Neuronal stem cell (in vitro differentiated cells): ENCODE data around the gene AFM.

ENCODE experiments used
- DNase-seq: peaks from one replicate; pipeline ENCODE4 v3.0.0-alpha.2; 2013; ENCODE audit warnings: low spot score
- H2AFZ ChIP-seq: one replicate; pipeline ENCODE4 v1.6.1; 2013; ENCODE audit warnings: mild to moderate bottlenecking, low read length, inconsistent platforms
- H2AK5ac ChIP-seq: 2 replicates; pipeline ENCODE4 v1.6.1; 2013; ENCODE audit warnings: low read depth, mild to moderate bottlenecking, inconsistent platforms, low read length, moderate library complexity, mixed read lengths
- H2BK120ac ChIP-seq: 2 replicates; pipeline ENCODE4 v1.6.1; 2013; ENCODE audit warnings: low read depth, mild to moderate bottlenecking, inconsistent platforms, low read length, moderate library complexity, mixed read lengths
- H2BK12ac ChIP-seq: one replicate; pipeline ENCODE4 v1.6.1; 2013; ENCODE audit warnings: low read length, inconsistent platforms
- H2BK15ac ChIP-seq: 2 replicates; pipeline ENCODE4 v1.6.1; 2013; ENCODE audit warnings: mild to moderate bottlenecking, low read length, inconsistent platforms, mixed read lengths
- H2BK5ac ChIP-seq: one replicate; pipeline ENCODE4 v1.6.1; 2013; ENCODE audit warnings: inconsistent platforms, mild to moderate bottlenecking, low read length, moderate library complexity
- H3K14ac ChIP-seq: one replicate; pipeline ENCODE4 v1.6.1; 2013; ENCODE audit warnings: low read length, inconsistent platforms
- H3K18ac ChIP-seq: 2 replicates; pipeline ENCODE4 v1.6.1; 2013; ENCODE audit warnings: low read length, inconsistent platforms
- H3K23ac ChIP-seq: 2 replicates; pipeline ENCODE4 v1.6.1; 2013; ENCODE audit warnings: low read depth, mild to moderate bottlenecking, mixed read lengths, low read length, inconsistent platforms; ENCODE audit not compliant: poor library complexity
- H3K27ac ChIP-seq: replicated peaks from 3 replicates; pipeline ENCODE4 v1.5.1; 2013; ENCODE audit warnings: low read length, inconsistent platforms
- H3K27me3 ChIP-seq, 3 experiments: 2 replicates each; pipeline ENCODE4 v1.6.1; 2013; ENCODE audit warnings: low read length in 3 of 3, mild to moderate bottlenecking in 2 of 3, inconsistent platforms in 1 of 3, low read depth in 1 of 3, mixed read lengths in 1 of 3, moderate library complexity in 1 of 3; ENCODE audit not compliant: control insufficient read depth in 3 of 3, insufficient read depth in 3 of 3
- H3K36me3 ChIP-seq, 2 donors: replicated peaks in 1 of 2; 2 replicates each; pipeline ENCODE4 v1.6.1; 2013; ENCODE audit warnings: low read length in 2 of 2; ENCODE audit not compliant: control insufficient read depth in 2 of 2, insufficient read depth in 2 of 2
- H3K4ac ChIP-seq: 2 replicates; pipeline ENCODE4 v1.6.1; 2013; ENCODE audit warnings: inconsistent platforms, mild to moderate bottlenecking, low read length, moderate library complexity
- H3K4me1 ChIP-seq, 2 donors: 1 replicate in 1 of 2; 2 replicates in 1 of 2; pipeline ENCODE4 v1.6.1; 2013; ENCODE audit warnings: low read length in 2 of 2, low read depth in 1 of 2; ENCODE audit not compliant: control insufficient read depth in 2 of 2, insufficient read depth in 1 of 2
- H3K4me2 ChIP-seq: one replicate; pipeline ENCODE4 v1.6.1; 2013; ENCODE audit warnings: mild to moderate bottlenecking, low read length, inconsistent platforms; ENCODE audit not compliant: insufficient read depth, poor library complexity, severe bottlenecking
- H3K4me3 ChIP-seq, 2 donors: 2 replicates each; pipeline ENCODE4 v1.5.1; 2013; ENCODE audit warnings: low read length in 2 of 2, mild to moderate bottlenecking in 2 of 2, inconsistent platforms in 1 of 2, moderate library complexity in 1 of 2
- H3K79me1 ChIP-seq: one replicate; pipeline ENCODE4 v1.6.1; 2013; ENCODE audit warnings: low read depth, mild to moderate bottlenecking, inconsistent platforms, low read length, moderate library complexity
- H3K9ac ChIP-seq: one replicate; pipeline ENCODE4 v1.6.1; 2013; ENCODE audit warnings: mild to moderate bottlenecking, low read depth, low read length, inconsistent platforms; ENCODE audit not compliant: poor library complexity
- H3K9me3 ChIP-seq, 2 donors: replicated peaks in 1 of 2; 2 replicates each; pipeline versions ENCODE3 to v1.6.1; 2013; ENCODE audit warnings: low read length in 2 of 2, mild to moderate bottlenecking in 2 of 2, inconsistent platforms in 1 of 2, low read depth in 1 of 2, mixed read lengths in 1 of 2, moderate library complexity in 1 of 2; ENCODE audit not compliant: control insufficient read depth in 2 of 2, insufficient read depth in 1 of 2
- H4K8ac ChIP-seq: one replicate; pipeline ENCODE4 v1.6.1; 2013; ENCODE audit warnings: low read depth, mild to moderate bottlenecking, inconsistent platforms, low read length, moderate library complexity
- H4K91ac ChIP-seq: one replicate; pipeline ENCODE4 v1.6.1; 2013; ENCODE audit warnings: low read length, low read depth, mild to moderate bottlenecking, inconsistent platforms; ENCODE audit not compliant: poor library complexity
- WGBS, 2 donors: extraction: QIAGEN DNeasy Blood & Tissue Kit; methylation state at CpG; one replicate each; pipeline ENCODE4 v1.1.7; 2013; ENCODE audit warnings: missing lambda C conversion rate in 2 of 2, mixed read lengths in 1 of 2; ENCODE audit not compliant: insufficient read length in 2 of 2, insufficient replicate concordance in 1 of 2; ENCODE audit errors: extremely low coverage in 2 of 2; 5-methylcytosine and 5-hydroxymethylcytosine counted together

The AFM gene

DNA sequence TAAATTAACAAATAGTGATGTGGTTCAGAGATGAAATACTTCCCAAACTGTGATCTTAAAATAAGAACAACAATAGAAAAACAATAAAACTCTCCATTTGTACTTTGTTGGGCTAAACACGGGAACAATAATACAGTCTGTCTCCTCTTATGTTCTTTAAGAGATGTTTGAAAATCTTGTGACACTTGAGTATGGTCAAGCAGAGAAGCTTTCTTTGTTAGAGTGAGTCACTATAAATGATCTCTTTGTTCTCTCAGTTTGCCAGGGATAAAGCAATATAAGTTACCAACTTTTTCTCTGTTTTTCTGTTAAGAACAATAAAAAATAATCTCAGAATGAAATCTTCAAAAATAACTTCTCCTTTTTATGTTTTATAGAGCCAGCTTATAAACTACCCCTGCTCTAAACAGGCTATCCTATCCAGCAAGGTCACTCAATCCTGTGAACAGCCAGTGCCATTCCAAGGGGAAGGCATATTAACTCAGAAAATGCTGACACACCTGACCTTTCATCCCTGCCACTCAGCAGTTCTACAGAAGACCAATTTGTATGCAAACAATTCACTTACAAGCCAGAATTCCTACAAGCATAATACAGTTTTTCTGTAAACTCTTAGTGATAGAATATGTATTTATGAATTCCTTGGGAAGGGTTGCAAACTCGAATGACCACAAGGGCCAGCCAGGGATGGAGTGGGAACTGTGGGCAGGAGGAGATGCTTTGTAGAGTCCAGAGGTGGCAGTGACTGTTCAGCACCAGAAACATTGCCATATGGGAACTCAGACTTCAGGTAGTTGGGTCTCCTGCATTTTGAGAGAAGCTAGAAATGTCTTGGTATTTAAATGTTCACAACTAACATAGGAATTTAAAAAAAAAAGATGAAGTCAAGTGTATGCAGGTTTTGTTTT, 52.2 kb downstream of the AFM start:
- Histone ChIP-seq H3K18ac (no peak overlapping the region), H2BK5ac (no peak overlapping the region), H3K14ac (no peak overlapping the region), H3K9ac (no peak overlapping the region), H2BK12ac (no peak overlapping the region), H2AFZ (no peak overlapping the region), H3K23ac (no peak overlapping the region), H3K4ac (no peak overlapping the region), H3K79me1 (no peaks in the 10 kb centered on the region), H3K36me3 (no peaks in the 10 kb centered on the region), H3K27me3 (no peaks in the 10 kb centered on the region), H3K27ac (no peak overlapping the region), H4K8ac (no peak overlapping the region), H2AK5ac (no peak overlapping the region), H2BK15ac (no peak overlapping the region), H3K4me3 (no peak overlapping the region), H3K9me3 (no peaks in the 10 kb centered on the region), H2BK120ac (no peak overlapping the region), H3K4me2 (no peak overlapping the region), H3K4me1 (peaks cover 0 to 2% of the 10 kb centered on the region in 2 donors), H4K91ac (no peak overlapping the region)
- no peak for DNase-seq
- WGBS, 2 donors = no CpG with 5 or more reads among the region's 2 CpGs

DNA sequence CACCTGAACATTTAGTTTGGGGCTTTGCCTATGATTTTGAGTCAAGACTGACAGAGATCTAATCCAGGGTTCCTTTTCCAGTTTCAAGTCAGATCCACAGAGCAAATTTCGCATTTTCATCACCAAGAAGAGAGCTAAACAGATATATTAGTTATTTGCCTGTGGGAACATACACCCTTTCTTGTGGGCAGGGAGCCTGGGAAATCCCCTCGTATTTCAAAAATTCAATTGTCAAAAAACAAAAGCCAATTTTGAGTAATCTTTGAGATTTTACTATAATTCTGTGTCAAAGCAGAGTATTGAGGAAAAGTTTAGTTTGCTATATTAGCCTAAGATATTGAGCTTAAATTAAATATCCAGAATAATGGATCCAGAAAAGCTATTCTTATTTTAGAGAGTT, 56.6 kb downstream of the AFM start:
- no peaks in the 10 kb centered on the region for H3K36me3 ChIP-seq
- H3K27me3 ChIP-seq = no peaks in the 10 kb centered on the region
- H4K91ac ChIP-seq = no peak overlapping the region
- no peak overlapping the region for H3K27ac ChIP-seq
- no peak overlapping the region for H3K4me2 ChIP-seq
- H2BK5ac ChIP-seq = no peak overlapping the region
- H2BK15ac ChIP-seq = no peak overlapping the region
- H3K9ac ChIP-seq = no peak overlapping the region
- H2BK12ac ChIP-seq = no peak overlapping the region
- no CpG with 5 or more reads among the region's 2 CpGs for WGBS, 2 donors
- no peak overlapping the region for H3K18ac ChIP-seq
- no peaks in the 10 kb centered on the region for H3K9me3 ChIP-seq
- H3K79me1 ChIP-seq = no peaks in the 10 kb centered on the region
- no peak overlapping the region for H2AFZ ChIP-seq
- peaks cover 0 to 2% of the 10 kb centered on the region in 2 donors for H3K4me1 ChIP-seq
- no peak overlapping the region for H2AK5ac ChIP-seq
- no peak overlapping the region for H3K4ac ChIP-seq
- H3K14ac ChIP-seq = no peak overlapping the region
- H2BK120ac ChIP-seq = no peak overlapping the region
- H3K23ac ChIP-seq = no peak overlapping the region
- DNase-seq = no peak
- H3K4me3 ChIP-seq = no peak overlapping the region
- H4K8ac ChIP-seq = no peak overlapping the region

DNA sequence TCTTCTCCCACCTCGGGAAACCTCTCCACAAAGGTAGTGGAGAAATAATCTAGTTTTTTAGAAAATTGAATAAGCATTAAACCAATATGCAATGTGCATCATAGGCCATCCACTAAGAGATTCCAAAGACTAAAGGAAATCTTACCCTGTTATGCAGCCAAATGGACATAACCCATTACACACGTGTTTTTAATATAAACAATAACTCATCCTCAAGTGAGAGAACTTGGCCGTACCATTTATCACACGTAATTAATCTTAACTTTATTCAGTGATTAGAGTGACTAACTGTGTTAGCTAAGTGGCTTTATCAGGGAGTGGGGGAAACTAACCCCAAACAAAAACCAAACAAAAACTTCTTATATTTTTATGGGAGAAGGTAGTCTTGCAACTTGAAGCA, 57.8 kb downstream of the AFM start:
- no peaks in the 10 kb centered on the region for H3K27me3 ChIP-seq
- no peak overlapping the region for H3K9ac ChIP-seq
- no peak overlapping the region for H2BK5ac ChIP-seq
- H3K79me1 ChIP-seq = no peaks in the 10 kb centered on the region
- H2BK12ac ChIP-seq = no peak overlapping the region
- H2BK15ac ChIP-seq = no peak overlapping the region
- H2AK5ac ChIP-seq = no peak overlapping the region
- peaks cover 0 to 2% of the 10 kb centered on the region in 2 donors for H3K4me1 ChIP-seq
- DNase-seq = no peak
- no CpG with 5 or more reads among the region's 4 CpGs for WGBS, 2 donors
- H2BK120ac ChIP-seq = no peak overlapping the region
- H3K4me2 ChIP-seq = no peak overlapping the region
- no peak overlapping the region for H3K14ac ChIP-seq
- H3K9me3 ChIP-seq = no peaks in the 10 kb centered on the region
- H3K18ac ChIP-seq = no peak overlapping the region
- no peak overlapping the region for H4K91ac ChIP-seq
- no peak overlapping the region for H3K4ac ChIP-seq
- no peak overlapping the region for H3K4me3 ChIP-seq
- no peaks in the 10 kb centered on the region for H3K36me3 ChIP-seq
- H3K23ac ChIP-seq = no peak overlapping the region
- H3K27ac ChIP-seq = no peak overlapping the region
- no peak overlapping the region for H4K8ac ChIP-seq
- H2AFZ ChIP-seq = no peak overlapping the region

DNA sequence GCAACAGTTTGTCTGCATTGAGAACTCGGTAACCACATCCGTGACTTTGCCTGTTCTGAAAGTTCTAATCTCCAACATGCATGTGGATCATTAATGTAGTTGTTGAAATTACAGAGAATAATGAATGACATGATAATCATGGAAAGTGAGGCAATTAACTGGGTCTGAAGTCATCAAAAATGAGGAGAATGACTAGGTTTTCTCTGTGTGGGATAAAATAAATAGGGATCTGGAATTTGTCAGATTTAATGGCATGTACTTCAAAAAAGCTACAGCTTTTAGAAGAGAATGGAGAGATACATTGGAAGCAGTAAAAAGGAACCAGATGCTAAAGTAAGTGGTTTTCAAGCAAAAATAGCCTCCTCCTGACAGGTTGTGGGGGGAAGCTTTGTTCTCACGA, 59.3 kb downstream of the AFM start:
- H4K91ac ChIP-seq = no peak overlapping the region
- no peak overlapping the region for H2BK12ac ChIP-seq
- no peak overlapping the region for H2BK15ac ChIP-seq
- H3K18ac ChIP-seq = no peak overlapping the region
- no peaks in the 10 kb centered on the region for H3K36me3 ChIP-seq
- H2BK120ac ChIP-seq = no peak overlapping the region
- no CpG with 5 or more reads among the region's 3 CpGs for WGBS, 2 donors
- H3K27me3 ChIP-seq = no peaks in the 10 kb centered on the region
- H2AFZ ChIP-seq = no peak overlapping the region
- H3K4me2 ChIP-seq = no peak overlapping the region
- no peak overlapping the region for H3K27ac ChIP-seq
- H3K23ac ChIP-seq = no peak overlapping the region
- DNase-seq = no peak
- H3K9ac ChIP-seq = no peak overlapping the region
- no peak overlapping the region for H3K4ac ChIP-seq
- peaks cover 0 to 2% of the 10 kb centered on the region in 2 donors for H3K4me1 ChIP-seq
- no peak overlapping the region for H3K14ac ChIP-seq
- H2BK5ac ChIP-seq = no peak overlapping the region
- no peaks in the 10 kb centered on the region for H3K9me3 ChIP-seq
- H3K4me3 ChIP-seq = no peak overlapping the region
- H4K8ac ChIP-seq = no peak overlapping the region
- no peak overlapping the region for H2AK5ac ChIP-seq
- no peaks in the 10 kb centered on the region for H3K79me1 ChIP-seq
